Suprapubic skin (tissue), 4 donors: Measurements from ENCODE around the gene SLC12A5.

ENCODE experiments used
- CTCF ChIP-seq, 2 donors: fragments of 200-600 bp in 1 of 2; fragments of 450-650 bp in 1 of 2; sonication (generic) in 1 of 2; IDR thresholded peaks; one replicate each; pipeline ENCODE4 v1.5.1; 2016 to 2019; ENCODE audit warnings: antibody characterized with exemption in 2 of 2, mild to moderate bottlenecking in 1 of 2, moderate library complexity in 1 of 2
- POLR2A ChIP-seq, 2 donors: fragments of 450-650 bp; IDR thresholded peaks; one replicate each; pipeline ENCODE4 v1.6.1; 2017; ENCODE audit warnings: antibody characterized with exemption in 2 of 2, mild to moderate bottlenecking in 2 of 2, moderate library complexity in 2 of 2
- POLR2AphosphoS5 ChIP-seq, 3 donors: sonication (generic); formaldehyde crosslinking; IDR thresholded peaks; one replicate each; pipeline ENCODE4 v1.6.1; 2017; ENCODE audit warnings: antibody characterized with exemption in 3 of 3

GRCh38 chr20:46055269-46055668 lies 26.3 kb downstream of the SLC12A5 start:
- no peak for TF ChIP-seq CTCF (IDR thresholded peaks at IDR 0.05)
- TF ChIP-seq POLR2A (IDR thresholded peaks at IDR 0.05), result no peak
- no peak for TF ChIP-seq POLR2AphosphoS5 (IDR thresholded peaks at IDR 0.05)
